MCF 10A (cell line): ENCODE results near the gene HSD3B1. TPM values are rescaled to one million over a fixed set of nuclear protein-coding genes. Genes with fewer than 3 reads are reported as not detected.

ENCODE experiments used
- BruUV-seq: library from RNA; stranded (reverse); fragments of 400-500 nt; replicated peaks from 2 replicates; lab custom pipeline; 2021; lab: Mats Ljungman, UMichigan
- CTCF ChIA-PET: fragments of 300-600 bp; sonication (Branson Sonifier 250); formaldehyde crosslinking; extraction: SDS; loops from one replicate; lab custom pipeline; 2021; ENCODE audit warnings: antibody characterized with exemption, inconsistent platforms; lab: Yijun Ruan, JAX
- POLR2A ChIA-PET: fragments of 300-600, 350-650 bp; sonication (Branson Sonifier 250); formaldehyde crosslinking; extraction: SDS; loops from one replicate; lab custom pipeline; 2020; ENCODE audit warnings: antibody characterized with exemption, inconsistent platforms; lab: Yijun Ruan, JAX
- DNase-seq: peaks from one replicate; pipeline ENCODE4 v3.0.0-alpha.2; 2018; ENCODE audit not compliant: unreplicated experiment
- H3K27ac Mint-ChIP-seq: one replicate; pipeline ENCODE4 v1.8.0; 2022; ENCODE audit warnings: mild to moderate bottlenecking, low read depth, mixed read lengths; ENCODE audit not compliant: unreplicated experiment
- H3K27me3 Mint-ChIP-seq: one replicate; pipeline ENCODE4 v1.8.0; 2022; ENCODE audit warnings: mixed read lengths; ENCODE audit not compliant: insufficient read depth, unreplicated experiment
- H3K36me3 Mint-ChIP-seq: one replicate; pipeline ENCODE4 v1.8.0; 2022; ENCODE audit warnings: mild to moderate bottlenecking, moderate library complexity, mixed read lengths; ENCODE audit not compliant: insufficient read depth, unreplicated experiment
- H3K4me1 Mint-ChIP-seq: one replicate; pipeline ENCODE4 v1.8.0; 2022; ENCODE audit warnings: mixed read lengths; ENCODE audit not compliant: insufficient read depth, unreplicated experiment
- H3K4me3 Mint-ChIP-seq: one replicate; pipeline ENCODE4 v1.8.0; 2022; ENCODE audit warnings: mild to moderate bottlenecking, moderate library complexity, mixed read lengths; ENCODE audit not compliant: unreplicated experiment
- H3K9me3 Mint-ChIP-seq: one replicate; pipeline ENCODE4 v1.8.0; 2022; ENCODE audit warnings: mixed read lengths; ENCODE audit not compliant: unreplicated experiment
- intact Hi-C: fragments of 100-400 bp; cut with micrococcal nuclease; formaldehyde crosslinking; loops from 2 replicates; pipeline ENCODE4 v1.14.1; 2022
- total RNA-seq: library from RNA; stranded (reverse); gene quantifications from 2 replicates; pipeline ENCODE4 v1.2.3, GENCODE V29; 2022
- TF ChIP-seq, protein P1 (sequence below): fragments of 200-600 bp; IDR thresholded peaks from one replicate; pipeline ENCODE4 v1.8.0; 2022; ENCODE audit warnings: antibody characterized with exemption, mild to moderate bottlenecking; ENCODE audit not compliant: unreplicated experiment

Gene HSD3B1
- total RNA-seq, 1 experiment from 2014 or later: not detected

DNA sequence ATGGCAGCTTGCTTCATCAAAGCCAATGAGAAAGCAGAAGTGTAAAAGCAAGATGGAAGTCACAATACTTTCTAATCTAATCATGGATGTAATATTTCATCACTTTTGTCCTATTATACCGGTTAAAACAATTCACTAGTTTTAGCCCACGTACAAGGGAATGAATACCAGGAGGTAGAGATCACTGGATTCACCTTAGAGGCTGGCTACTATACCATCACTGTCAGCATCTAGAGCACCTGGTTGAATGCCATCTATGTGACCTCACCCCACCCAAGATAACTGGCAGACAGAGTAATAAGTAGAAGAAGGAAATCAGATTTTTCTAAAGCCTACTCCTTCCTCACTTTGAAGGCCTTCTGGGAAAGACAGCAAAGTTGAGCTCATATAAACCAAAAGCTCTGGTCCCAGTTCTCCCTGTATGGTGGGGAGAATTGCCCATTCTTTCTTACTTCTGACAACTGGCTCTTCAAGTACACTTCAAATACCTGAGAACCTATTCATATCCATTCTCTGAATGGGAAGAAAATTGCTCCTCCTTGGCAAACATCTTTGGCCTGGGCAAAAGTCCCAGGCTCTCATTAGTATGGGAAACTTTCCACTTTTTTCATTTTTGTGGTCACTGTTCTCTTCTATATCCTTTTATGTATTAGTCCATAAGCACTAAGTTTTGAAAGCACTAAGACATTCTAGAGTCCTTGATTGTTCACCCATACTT lies 24.8 kb downstream of the HSD3B1 start:
- Mint-ChIP-seq H3K27me3 (peaks cover 62% of the 10 kb centered on the region), H3K4me3 (no peak overlapping the region), H3K4me1 (no peaks in the 10 kb centered on the region), H3K36me3 (no peaks in the 10 kb centered on the region), H3K27ac (no peak overlapping the region), H3K9me3 (peaks cover 11% of the 10 kb centered on the region)
- DNase-seq: no peak
- POLR2A ChIA-PET: no interaction called here
- no TSS peak for BruUV-seq
- CTCF ChIA-PET: no interaction called here
- intact Hi-C loops: no loop called here
- TF ChIP-seq, protein P1, sequence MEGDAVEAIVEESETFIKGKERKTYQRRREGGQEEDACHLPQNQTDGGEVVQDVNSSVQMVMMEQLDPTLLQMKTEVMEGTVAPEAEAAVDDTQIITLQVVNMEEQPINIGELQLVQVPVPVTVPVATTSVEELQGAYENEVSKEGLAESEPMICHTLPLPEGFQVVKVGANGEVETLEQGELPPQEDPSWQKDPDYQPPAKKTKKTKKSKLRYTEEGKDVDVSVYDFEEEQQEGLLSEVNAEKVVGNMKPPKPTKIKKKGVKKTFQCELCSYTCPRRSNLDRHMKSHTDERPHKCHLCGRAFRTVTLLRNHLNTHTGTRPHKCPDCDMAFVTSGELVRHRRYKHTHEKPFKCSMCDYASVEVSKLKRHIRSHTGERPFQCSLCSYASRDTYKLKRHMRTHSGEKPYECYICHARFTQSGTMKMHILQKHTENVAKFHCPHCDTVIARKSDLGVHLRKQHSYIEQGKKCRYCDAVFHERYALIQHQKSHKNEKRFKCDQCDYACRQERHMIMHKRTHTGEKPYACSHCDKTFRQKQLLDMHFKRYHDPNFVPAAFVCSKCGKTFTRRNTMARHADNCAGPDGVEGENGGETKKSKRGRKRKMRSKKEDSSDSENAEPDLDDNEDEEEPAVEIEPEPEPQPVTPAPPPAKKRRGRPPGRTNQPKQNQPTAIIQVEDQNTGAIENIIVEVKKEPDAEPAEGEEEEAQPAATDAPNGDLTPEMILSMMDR: no peak

DNA sequence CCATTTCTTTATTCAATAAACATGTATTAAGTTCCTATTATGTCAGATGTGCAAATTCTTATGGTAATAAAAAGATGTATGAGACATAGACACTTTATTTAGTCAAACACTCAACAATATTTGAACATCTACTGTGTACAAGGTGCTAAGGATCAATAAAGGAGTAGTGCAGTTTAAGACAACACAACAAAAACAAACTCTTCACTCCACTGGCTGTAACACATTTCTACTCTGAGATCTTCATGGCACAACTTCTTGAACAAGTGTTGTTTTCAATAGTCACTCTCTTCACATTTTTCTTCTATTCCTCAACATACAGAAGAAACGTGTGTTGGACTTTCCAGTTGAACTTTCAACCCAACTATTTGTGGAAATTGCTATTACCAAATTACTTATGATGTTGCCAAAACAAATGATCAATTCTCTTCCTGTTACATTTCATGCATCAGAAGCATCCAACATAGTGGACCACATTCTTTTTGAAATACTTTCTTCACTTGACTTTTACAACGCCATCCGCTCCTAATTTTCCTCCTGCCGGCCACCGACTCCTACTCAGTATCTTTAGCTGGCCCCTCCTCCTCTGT lies 25.4 kb downstream of the HSD3B1 start:
- H3K27me3 Mint-ChIP-seq: peaks cover 62% of the 10 kb centered on the region
- H3K9me3 Mint-ChIP-seq: peaks cover 9% of the 10 kb centered on the region
- intact Hi-C loops: no loop called here
- no TSS peak for BruUV-seq
- ChIA-PET CTCF (no interaction called here), POLR2A (interaction anchor here (0.7 kb wide), 1 partner anchor 211 kb away, joined by 3 read pairs; no protein-coding TSS in a partner anchor)
- TF ChIP-seq, protein P1: no peak
- no peak overlapping the region for H3K4me3 Mint-ChIP-seq
- no peaks in the 10 kb centered on the region for H3K4me1 Mint-ChIP-seq
- no peak for DNase-seq
- no peaks in the 10 kb centered on the region for H3K36me3 Mint-ChIP-seq
- H3K27ac Mint-ChIP-seq: no peak overlapping the region

GRCh38 chr1:119535381-119535780 lies 28.4 kb downstream of the HSD3B1 start:
- ChIA-PET POLR2A (interaction anchor here (0.6 kb wide), 1 partner anchor 41 kb away, joined by 3 read pairs; no protein-coding TSS in a partner anchor), CTCF (no interaction called here)
- Mint-ChIP-seq H3K9me3 (no peaks in the 10 kb centered on the region), H3K4me3 (no peak overlapping the region), H3K27ac (no peak overlapping the region), H3K27me3 (peaks cover 64% of the 10 kb centered on the region), H3K36me3 (no peaks in the 10 kb centered on the region), H3K4me1 (no peaks in the 10 kb centered on the region)
- TF ChIP-seq, protein P1: no peak
- no TSS peak for BruUV-seq
- intact Hi-C loops: no loop called here
- no peak for DNase-seq

- H3K4me3 Mint-ChIP-seq: no peak overlapping the region
- intact Hi-C loops: no loop called here
- no TSS peak for BruUV-seq
- ChIA-PET POLR2A (interaction anchor here (0.6 kb wide), 1 partner anchor 10 kb away, joined by 4 read pairs; no protein-coding TSS in a partner anchor), CTCF (interaction anchor here (0.7 kb wide), 1 partner anchor 346 kb away, joined by 3 read pairs; no protein-coding TSS in a partner anchor)
- peaks cover 15% of the 10 kb centered on the region for H3K4me1 Mint-ChIP-seq
- H3K27me3 Mint-ChIP-seq: peaks cover 65% of the 10 kb centered on the region
- no peaks in the 10 kb centered on the region for H3K36me3 Mint-ChIP-seq
- H3K9me3 Mint-ChIP-seq: no peaks in the 10 kb centered on the region
- TF ChIP-seq, protein P1: no peak
- no peak overlapping the region for H3K27ac Mint-ChIP-seq
- no peak for DNase-seq
Observed at GRCh38 chr1:119537966-119538365, 31.0 kb downstream of the HSD3B1 start.
